ENCODE results near the gene GIGYF2.

Gene GIGYF2

GRCh38 chr2:232658217-232658785, 38.8 kb upstream of the GIGYF2 start:
- TF ChIP-seq CTCF (IDR thresholded peaks at IDR 0.05; ENCODE audit: insufficient read depth, low read length, missing control alignments): no peak
- no peak for DNase-seq (ENCODE audit: low read depth, low spot score)
- POLR2A ChIA-PET: no interaction called here
- CTCF ChIA-PET: interaction anchor here (1.0 kb wide), 1 partner anchor 12 kb away, joined by 3 read pairs; no protein-coding TSS in a partner anchor
- H3K4me3 ChIP-seq (ENCODE audit: low read depth, low read length): no peak overlapping the region

- POLR2A ChIA-PET: no interaction called here
- CTCF ChIA-PET: interaction anchor here (1.0 kb wide), 1 partner anchor 11 kb away, joined by 3 read pairs; no protein-coding TSS in a partner anchor
- no peak for TF ChIP-seq CTCF (IDR thresholded peaks at IDR 0.05; ENCODE audit: insufficient read depth, low read length, missing control alignments)
- no peak overlapping the region for H3K4me3 ChIP-seq (ENCODE audit: low read depth, low read length)
- no peak for DNase-seq (ENCODE audit: low read depth, low spot score)
Measured at GRCh38 chr2:232659359-232659758, 37.8 kb upstream of the GIGYF2 start.

- CTCF ChIA-PET: interaction anchor here (1.3 to 2.0 kb wide), 2 partner anchors 57 to 59 kb away, joined by 3 to 4 read pairs; no protein-coding TSS in a partner anchor
- no peak overlapping the region for H3K4me3 ChIP-seq (ENCODE audit: low read depth, low read length)
- POLR2A ChIA-PET: no interaction called here
- TF ChIP-seq CTCF (IDR thresholded peaks at IDR 0.05; ENCODE audit: insufficient read depth, low read length, missing control alignments): no peak
- DNase-seq (ENCODE audit: low read depth, low spot score): no peak
Measured at GRCh38 chr2:232662486-232663260, 34.5 kb upstream of the GIGYF2 start.

GRCh38 chr2:232666051-232666805, 30.9 kb upstream of the GIGYF2 start:
- no peak for DNase-seq (ENCODE audit: low read depth, low spot score)
- TF ChIP-seq CTCF (IDR thresholded peaks at IDR 0.05; ENCODE audit: insufficient read depth, low read length, missing control alignments): no peak
- POLR2A ChIA-PET: no interaction called here
- CTCF ChIA-PET: interaction anchor here (1.0 kb wide), 1 partner anchor 54 kb away, joined by 3 read pairs; no protein-coding TSS in a partner anchor
- no peak overlapping the region for H3K4me3 ChIP-seq (ENCODE audit: low read depth, low read length)

- H3K4me3 ChIP-seq (ENCODE audit: low read depth, low read length): no peak overlapping the region
- POLR2A ChIA-PET: no interaction called here
- TF ChIP-seq CTCF (IDR thresholded peaks at IDR 0.05; ENCODE audit: insufficient read depth, low read length, missing control alignments): no peak
- no peak for DNase-seq (ENCODE audit: low read depth, low spot score)
- CTCF ChIA-PET: interaction anchor here (0.6 to 3.5 kb wide), 7 partner anchors 12 to 129 kb away, joined by 3 to 19 read pairs (median 4); partner anchors contain the start of gene EFHD1
Measured at GRCh38 chr2:232667989-232668583, 29.0 kb upstream of the GIGYF2 start.
